NCI-H526 (cell line): Measurements from ENCODE around the gene CHRDL2.

Source experiments
- DNase-seq, 2 experiments: peaks; one replicate each; lab custom pipeline; 2025; lab: John Stamatoyannopoulos, UW

The CHRDL2 gene

GRCh38 chr11:74685338-74685737, 45.9 kb downstream of the CHRDL2 start:
- DNase-seq: no peak

DNA sequence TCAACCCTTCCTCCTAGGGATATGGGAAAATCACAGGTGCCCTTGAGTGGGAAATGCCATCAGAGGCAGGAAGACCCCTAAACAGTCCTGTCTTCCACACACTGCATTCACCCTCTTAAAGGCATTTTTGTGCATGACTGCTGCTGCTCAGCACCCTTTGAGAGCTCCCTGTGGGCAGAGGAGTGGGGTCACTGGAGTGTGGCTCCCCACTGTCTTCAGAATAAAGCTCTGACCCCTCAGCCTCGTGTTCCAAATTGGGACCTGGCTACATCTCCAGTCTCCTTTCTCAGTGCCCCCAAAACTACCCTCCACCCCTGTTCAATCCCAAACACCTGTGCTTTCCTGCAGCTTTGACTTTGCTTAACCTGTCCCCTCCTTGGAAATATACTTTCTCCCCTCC, 46.6 kb downstream of the CHRDL2 start:
- DNase-seq: no peak

DNA sequence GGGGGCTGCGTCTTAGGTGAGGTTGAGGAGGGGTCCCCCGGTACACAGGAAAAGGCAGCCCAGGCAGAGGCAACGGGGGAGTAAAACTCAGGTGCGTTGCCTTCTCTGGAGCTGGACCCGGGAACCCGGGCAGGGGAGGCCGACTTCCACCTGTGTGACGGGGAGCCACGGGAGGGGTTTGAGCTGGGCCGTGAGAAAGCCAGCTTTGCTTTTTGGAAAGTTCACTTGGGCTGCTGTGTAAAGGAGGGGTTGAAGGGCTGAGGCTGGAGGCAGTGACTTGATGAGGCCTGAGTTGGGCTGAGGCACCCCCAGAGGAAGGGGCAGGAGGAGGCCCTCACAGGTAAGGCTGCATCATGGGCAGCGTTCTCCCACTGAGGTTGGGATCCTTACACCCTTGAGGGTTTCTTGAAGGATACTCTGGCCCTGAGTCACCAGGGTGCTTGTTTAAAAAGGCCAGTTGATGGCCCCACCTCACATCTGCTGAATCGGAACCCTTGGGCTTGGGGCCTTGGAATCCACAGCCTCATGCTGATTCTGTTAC, 47.2 kb downstream of the CHRDL2 start:
- DNase-seq: no peak

- peak in 1 of 2 experiments; percentile 55 for DNase-seq
Measured at GRCh38 chr11:74683279-74683871, 47.9 kb downstream of the CHRDL2 start.

DNA sequence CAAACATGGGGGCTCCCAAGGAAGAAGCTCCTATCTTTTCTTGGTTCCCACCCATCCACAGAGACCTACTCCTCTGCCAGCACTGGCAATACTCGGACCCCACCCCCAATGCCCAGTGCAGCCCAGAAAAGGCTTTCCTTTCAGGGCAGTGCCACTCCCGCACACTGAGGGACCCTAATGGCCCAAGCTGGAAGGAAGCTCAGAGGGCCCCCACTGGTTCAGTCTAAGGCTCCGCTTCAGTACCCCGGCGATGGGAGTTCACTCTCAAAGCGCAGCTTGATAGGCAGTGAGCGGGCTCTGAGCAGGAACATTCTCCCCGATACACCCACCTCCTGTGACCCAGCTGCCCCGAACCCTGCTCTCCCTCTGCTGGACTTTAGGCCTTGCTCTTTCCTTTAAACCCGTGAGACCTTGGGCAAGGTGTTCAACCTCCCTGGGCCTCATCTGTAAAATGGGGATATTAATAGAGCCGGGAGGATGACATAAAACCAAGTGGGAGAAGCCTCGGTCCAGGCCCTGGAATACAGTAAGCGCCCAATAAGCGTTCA, 48.4 kb downstream of the CHRDL2 start:
- no peak for DNase-seq

- DNase-seq: peak in 1 of 2 experiments; percentile 45
Measured at GRCh38 chr11:74681686-74682651, 49.3 kb downstream of the CHRDL2 start.

- DNase-seq: no peak
Measured at GRCh38 chr11:74680703-74681531, 50.3 kb downstream of the CHRDL2 start.

- no peak for DNase-seq
Measured at GRCh38 chr11:74680035-74680671, 51.1 kb downstream of the CHRDL2 start.

DNA sequence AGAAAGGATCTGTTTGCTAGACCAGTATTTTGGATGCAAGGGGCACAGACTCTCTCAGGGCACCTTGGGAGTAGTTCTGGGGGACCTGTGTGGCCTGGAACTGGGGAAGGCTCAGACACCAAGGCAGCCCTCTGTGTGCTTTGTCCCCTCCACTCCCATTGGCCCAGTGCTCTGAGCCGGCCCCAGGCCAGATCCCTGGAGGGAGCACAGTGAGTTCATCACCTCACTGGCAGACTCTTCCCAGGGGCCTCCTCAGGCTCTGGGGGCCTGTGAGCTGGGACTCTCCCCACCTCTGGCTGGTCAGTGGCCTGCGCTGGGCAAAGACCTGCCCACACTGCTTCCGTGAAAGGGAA, 51.7 kb downstream of the CHRDL2 start:
- DNase-seq: no peak

DNA sequence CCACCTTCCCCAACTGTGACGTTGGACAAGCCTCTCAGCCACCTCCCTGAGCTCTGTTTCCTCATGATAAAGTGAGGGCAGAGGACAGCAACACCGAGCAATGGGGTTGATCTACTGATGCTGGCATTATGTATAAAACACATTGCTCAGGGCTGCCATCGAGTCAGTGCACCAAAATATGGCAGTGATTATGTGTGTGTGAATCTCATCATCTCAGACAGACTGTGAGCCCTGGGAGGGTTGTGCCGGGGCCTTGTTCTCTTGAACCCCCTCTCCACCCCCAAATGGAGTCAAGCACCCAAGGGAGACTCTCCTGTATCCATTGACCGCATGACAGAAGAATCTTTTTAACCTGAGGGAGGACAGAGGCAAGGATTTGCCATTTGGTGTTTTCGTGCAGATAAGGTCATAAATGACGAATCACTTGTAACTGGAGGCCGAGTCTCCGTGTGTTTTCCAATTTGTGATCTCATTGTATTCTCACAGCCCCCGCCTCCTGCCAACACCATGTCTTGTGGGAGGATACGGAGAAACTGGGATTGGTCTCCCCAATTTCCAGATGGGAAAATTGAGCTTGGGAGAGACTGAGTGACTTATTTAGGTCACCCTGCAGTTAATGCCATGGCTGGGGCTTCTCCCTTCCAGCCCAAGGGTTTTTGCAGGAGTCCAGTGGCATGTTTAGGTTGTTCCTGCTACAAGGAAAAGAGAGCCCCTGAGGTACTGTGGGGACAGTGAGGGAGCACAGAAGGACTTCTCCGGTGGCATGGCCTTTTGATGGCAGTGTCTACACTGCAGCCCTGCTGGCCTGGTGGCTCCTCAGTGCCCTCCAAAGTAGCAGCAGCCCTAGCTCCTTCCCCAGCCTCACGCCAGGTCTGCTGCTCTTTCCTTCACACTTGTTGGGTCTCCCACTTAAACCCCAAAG, 52.4 kb downstream of the CHRDL2 start:
- DNase-seq: no peak

DNA sequence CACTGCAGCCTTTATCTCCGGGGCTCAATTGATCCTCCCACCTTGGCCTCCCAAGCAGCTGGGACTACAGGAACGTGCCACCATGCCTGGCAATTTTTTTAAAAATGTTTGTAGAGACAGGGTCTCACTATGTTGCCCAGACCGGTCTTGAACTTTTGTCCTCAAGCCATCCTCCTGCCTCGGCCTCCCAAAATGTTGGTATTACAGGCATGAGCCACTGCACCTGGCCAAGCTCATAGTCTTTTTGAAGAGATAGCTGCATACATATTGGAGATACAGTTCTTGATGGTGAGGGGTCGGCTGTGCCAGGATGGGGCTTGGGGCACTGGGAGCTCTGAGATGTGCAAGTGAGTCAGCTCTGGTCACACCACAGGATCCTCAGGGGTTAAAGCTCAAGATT, 53.2 kb downstream of the CHRDL2 start:
- no peak for DNase-seq

- no peak for DNase-seq
Measured at GRCh38 chr11:74677131-74677530, 54.1 kb downstream of the CHRDL2 start.

DNA sequence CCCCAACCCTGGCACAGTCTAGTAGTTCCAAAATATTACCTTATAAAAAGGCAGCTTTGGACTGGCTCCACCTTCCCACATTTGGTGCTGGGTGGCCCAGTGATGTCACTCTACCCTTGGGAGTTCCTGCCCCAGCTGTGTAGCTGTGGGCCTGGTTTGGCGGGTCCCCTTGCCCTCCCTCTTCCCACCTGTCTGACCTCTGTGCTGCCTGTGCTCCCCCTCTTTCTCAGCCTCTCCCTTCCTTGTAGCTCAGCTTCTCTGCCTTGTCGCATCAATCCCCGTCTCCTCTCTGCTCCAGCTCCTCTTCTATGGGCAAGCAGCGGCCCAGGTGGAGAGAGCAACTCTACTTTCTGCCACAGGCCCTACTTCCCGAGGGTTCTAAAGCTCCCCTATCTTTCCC, 54.6 kb downstream of the CHRDL2 start:
- no peak for DNase-seq

GRCh38 chr11:74675761-74676160, 55.5 kb downstream of the CHRDL2 start:
- no peak for DNase-seq

DNA sequence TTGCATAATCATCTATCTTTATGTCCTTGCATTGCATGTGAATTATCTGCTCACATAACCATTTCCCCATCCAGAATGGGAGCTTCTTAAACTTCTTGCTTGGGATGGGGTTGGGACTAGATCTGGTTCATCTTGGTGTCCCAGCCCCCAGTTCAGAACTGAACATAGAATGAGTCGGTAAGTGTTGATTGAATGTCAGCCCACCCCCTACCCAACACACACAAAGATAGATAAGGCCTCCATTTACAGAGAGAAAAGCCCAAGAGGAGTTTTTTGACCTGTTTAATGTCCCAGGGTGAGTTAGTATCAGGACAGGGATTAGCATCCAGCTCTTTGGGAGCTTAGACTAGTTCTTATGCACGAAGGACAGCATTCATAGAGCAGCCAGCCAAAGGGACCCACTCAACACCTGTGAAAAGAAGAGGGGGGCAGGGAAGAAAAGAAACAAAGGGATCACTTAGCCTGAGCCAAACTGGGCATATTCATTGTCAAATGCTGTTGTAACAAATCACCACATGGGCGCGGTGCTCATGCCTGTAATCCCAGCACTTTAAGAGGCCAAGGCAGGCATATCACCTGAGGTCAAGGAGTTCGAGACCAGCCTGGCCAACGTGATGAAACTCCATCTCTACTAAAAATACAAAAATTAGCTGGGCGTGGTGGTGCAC, 57.4 kb downstream of the CHRDL2 start:
- DNase-seq: no peak

DNA sequence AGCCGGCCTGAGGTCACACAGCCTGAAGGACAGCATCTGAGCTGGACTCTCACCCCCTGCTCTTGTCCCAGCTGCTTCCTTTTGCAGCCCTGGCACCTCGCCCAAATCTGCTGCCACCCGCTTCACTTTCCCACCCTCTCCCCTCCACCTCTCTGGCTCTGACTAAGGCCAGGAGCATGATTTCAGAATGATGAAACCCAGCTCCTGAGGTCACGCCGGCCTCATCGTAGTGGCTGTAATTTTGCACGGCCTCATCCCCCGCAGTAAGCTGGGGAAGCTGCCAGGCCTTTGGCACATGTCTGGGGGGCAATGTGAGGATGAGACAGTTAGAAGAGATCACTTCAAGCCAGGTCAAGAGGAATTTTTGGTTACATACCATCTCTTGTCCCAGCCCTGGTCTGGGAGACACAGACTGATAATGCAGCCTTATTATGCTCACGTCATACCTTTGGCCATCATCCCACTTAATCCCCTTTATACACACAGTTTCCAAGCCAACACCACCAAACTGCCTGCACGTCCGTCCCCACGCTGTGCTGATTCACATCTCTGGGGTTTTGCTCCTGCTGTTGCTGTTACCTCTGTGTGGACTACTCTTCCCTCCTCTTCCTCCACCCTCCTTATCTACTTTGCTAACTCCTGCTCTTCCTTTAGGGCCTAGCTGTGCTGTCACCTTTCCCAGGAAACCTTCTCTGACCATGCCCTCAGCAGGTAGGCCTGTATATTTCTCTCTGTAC, 58.1 kb downstream of the CHRDL2 start:
- DNase-seq: no peak

- no peak for DNase-seq
Measured at GRCh38 chr11:74672332-74672955, 58.8 kb downstream of the CHRDL2 start.

DNA sequence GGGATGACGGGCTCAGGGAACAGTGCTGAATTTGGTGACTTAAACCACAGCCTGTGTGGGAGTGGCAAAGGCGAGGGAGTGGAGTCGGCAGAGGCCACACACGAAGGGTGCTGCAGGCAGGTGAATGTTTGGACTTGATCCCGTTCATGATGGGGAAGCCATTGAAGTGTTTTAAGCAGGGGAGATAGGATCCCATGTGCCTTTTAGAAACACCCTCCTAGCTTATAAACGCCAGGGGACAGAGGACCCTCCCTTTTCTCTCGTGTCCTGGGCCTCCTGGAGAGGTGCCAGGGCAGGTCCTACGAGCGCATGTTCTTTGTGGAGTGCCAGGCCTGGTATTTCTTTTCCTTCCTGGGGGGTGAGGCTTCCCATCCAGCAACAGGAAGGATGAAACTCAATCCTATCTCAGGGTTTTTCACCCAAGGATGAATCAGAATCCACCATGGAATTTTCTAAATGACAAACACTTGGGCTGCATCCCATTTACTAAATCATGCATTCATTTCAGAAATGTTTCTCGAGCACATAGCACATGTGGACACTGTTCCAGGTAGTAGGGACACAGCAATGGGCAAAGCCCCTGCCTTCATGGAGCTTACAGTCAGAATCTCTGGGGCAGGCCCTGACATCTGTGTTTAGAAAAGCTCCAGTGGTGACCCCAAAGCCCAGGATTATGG, 59.6 kb downstream of the CHRDL2 start:
- DNase-seq: no peak
